PC-9 (cell line): ENCODE results near the gene NUMB.

ENCODE experiments used
- EZH2 ChIP-seq: fragments of 200-600 bp; sonication (generic); IDR thresholded peaks from 2 replicates; pipeline ENCODE4 v1.8.0; 2017; ENCODE audit warnings: antibody characterized with exemption, low read depth
- TF ChIP-seq, protein P1 (sequence below): fragments of 200-600 bp; sonication (generic); conservative IDR thresholded peaks from 2 replicates; pipeline ENCODE4 v1.6.1; 2017; ENCODE audit warnings: mixed run types, antibody characterized with exemption, mild to moderate bottlenecking, moderate library complexity

GRCh38 chr14:73463411-73463810 is 5.1 kb upstream of the NUMB start:
- TF ChIP-seq, protein P1, sequence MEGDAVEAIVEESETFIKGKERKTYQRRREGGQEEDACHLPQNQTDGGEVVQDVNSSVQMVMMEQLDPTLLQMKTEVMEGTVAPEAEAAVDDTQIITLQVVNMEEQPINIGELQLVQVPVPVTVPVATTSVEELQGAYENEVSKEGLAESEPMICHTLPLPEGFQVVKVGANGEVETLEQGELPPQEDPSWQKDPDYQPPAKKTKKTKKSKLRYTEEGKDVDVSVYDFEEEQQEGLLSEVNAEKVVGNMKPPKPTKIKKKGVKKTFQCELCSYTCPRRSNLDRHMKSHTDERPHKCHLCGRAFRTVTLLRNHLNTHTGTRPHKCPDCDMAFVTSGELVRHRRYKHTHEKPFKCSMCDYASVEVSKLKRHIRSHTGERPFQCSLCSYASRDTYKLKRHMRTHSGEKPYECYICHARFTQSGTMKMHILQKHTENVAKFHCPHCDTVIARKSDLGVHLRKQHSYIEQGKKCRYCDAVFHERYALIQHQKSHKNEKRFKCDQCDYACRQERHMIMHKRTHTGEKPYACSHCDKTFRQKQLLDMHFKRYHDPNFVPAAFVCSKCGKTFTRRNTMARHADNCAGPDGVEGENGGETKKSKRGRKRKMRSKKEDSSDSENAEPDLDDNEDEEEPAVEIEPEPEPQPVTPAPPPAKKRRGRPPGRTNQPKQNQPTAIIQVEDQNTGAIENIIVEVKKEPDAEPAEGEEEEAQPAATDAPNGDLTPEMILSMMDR = no peak
- TF ChIP-seq EZH2 = no peak
